Measurements from ENCODE around the gene RAD51D.

DNA sequence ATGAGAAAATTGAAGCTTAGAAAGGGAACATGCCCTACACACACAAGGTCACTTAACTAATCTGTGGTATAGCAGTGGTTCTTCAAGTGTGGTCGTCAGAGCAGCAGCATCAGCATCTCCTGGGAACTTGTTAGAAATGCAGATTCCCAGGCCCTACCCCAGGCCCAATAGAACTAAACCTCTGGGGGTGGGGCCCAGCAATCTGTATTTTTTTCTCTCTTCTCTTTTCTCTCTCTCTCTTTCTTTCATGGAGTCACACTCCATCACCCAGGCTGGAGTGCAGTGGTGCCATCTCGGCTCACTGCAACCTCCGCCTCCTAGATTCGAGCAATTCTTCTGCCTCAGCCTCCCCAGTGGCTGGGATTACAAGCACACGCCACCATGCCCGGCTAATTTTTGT lies 18.6 kb upstream of the RAD51D start:
- TF ChIP-seq EZH2 (IDR thresholded peaks at IDR 0.05; ENCODE audit: low read length, missing control alignments) = no peak
- TF ChIP-seq, protein P1, sequence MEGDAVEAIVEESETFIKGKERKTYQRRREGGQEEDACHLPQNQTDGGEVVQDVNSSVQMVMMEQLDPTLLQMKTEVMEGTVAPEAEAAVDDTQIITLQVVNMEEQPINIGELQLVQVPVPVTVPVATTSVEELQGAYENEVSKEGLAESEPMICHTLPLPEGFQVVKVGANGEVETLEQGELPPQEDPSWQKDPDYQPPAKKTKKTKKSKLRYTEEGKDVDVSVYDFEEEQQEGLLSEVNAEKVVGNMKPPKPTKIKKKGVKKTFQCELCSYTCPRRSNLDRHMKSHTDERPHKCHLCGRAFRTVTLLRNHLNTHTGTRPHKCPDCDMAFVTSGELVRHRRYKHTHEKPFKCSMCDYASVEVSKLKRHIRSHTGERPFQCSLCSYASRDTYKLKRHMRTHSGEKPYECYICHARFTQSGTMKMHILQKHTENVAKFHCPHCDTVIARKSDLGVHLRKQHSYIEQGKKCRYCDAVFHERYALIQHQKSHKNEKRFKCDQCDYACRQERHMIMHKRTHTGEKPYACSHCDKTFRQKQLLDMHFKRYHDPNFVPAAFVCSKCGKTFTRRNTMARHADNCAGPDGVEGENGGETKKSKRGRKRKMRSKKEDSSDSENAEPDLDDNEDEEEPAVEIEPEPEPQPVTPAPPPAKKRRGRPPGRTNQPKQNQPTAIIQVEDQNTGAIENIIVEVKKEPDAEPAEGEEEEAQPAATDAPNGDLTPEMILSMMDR (conservative IDR thresholded peaks at IDR 0.05 in 1 of 2, IDR thresholded peaks at IDR 0.05 in 1 of 2; ENCODE audit: low read depth in 1 of 2, low read length in 2 of 2) = no peak

Measured in fibroblast of lung (primary cell).